ENCODE data around the gene ROBO1. TPM values are rescaled to one million over a fixed set of nuclear protein-coding genes. Genes with fewer than 3 reads are reported as not detected.

ROBO1 gene
- total RNA-seq, 2 donors from 2014 or later = 7.6 to 19.7 TPM

GRCh38 chr3:78647726-78648125 is 1120.1 kb downstream of the ROBO1 start:
- no peak for DNase-seq (ENCODE audit: low spot score)
- H3K4me1 ChIP-seq = no peaks in the 10 kb centered on the region
- H3K27me3 ChIP-seq = no peaks in the 10 kb centered on the region
- TF ChIP-seq, protein P1, sequence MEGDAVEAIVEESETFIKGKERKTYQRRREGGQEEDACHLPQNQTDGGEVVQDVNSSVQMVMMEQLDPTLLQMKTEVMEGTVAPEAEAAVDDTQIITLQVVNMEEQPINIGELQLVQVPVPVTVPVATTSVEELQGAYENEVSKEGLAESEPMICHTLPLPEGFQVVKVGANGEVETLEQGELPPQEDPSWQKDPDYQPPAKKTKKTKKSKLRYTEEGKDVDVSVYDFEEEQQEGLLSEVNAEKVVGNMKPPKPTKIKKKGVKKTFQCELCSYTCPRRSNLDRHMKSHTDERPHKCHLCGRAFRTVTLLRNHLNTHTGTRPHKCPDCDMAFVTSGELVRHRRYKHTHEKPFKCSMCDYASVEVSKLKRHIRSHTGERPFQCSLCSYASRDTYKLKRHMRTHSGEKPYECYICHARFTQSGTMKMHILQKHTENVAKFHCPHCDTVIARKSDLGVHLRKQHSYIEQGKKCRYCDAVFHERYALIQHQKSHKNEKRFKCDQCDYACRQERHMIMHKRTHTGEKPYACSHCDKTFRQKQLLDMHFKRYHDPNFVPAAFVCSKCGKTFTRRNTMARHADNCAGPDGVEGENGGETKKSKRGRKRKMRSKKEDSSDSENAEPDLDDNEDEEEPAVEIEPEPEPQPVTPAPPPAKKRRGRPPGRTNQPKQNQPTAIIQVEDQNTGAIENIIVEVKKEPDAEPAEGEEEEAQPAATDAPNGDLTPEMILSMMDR (IDR thresholded peaks at IDR 0.05) = no peak
- H3K4me3 ChIP-seq = no peak overlapping the region
- no peaks in the 10 kb centered on the region for H3K9me3 ChIP-seq
- H3K36me3 ChIP-seq = no peaks in the 10 kb centered on the region
- no peak overlapping the region for H3K27ac ChIP-seq

- no peak for DNase-seq (ENCODE audit: low spot score)
- H3K4me3 ChIP-seq = no peak overlapping the region
- no peaks in the 10 kb centered on the region for H3K4me1 ChIP-seq
- H3K27me3 ChIP-seq = no peaks in the 10 kb centered on the region
- no peaks in the 10 kb centered on the region for H3K36me3 ChIP-seq
- H3K27ac ChIP-seq = no peak overlapping the region
- no peaks in the 10 kb centered on the region for H3K9me3 ChIP-seq
- TF ChIP-seq, protein P1 (IDR thresholded peaks at IDR 0.05) = peak; percentile 71 to 81
These were observed 1122.0 kb downstream of the ROBO1 start for GRCh38 chr3:78645628-78646310.

DNA sequence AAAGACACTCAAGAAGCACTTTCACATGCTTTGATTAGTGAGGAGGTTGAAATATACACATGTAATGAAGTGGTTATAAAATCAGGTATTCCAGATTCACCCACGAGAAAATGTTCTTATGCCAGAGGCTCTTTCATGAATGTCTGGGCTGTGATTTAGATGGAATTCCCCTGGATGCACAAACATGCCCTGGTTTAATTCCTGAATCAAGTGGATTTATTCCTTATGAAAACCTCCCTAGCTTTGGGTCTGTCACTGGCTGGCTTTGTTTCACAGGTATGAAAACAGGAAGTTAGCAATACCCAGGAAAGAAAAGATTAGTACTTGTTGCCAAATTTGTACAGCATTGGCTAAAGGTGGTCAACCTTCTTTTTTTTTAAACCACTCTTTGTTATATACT is 1123.0 kb downstream of the ROBO1 start:
- TF ChIP-seq, protein P1 (IDR thresholded peaks at IDR 0.05) = no peak
- no peak for DNase-seq (ENCODE audit: low spot score)
- Histone ChIP-seq H3K9me3 (no peaks in the 10 kb centered on the region), H3K4me3 (no peak overlapping the region), H3K27ac (no peak overlapping the region), H3K36me3 (no peaks in the 10 kb centered on the region), H3K4me1 (no peaks in the 10 kb centered on the region), H3K27me3 (no peaks in the 10 kb centered on the region)

DNA sequence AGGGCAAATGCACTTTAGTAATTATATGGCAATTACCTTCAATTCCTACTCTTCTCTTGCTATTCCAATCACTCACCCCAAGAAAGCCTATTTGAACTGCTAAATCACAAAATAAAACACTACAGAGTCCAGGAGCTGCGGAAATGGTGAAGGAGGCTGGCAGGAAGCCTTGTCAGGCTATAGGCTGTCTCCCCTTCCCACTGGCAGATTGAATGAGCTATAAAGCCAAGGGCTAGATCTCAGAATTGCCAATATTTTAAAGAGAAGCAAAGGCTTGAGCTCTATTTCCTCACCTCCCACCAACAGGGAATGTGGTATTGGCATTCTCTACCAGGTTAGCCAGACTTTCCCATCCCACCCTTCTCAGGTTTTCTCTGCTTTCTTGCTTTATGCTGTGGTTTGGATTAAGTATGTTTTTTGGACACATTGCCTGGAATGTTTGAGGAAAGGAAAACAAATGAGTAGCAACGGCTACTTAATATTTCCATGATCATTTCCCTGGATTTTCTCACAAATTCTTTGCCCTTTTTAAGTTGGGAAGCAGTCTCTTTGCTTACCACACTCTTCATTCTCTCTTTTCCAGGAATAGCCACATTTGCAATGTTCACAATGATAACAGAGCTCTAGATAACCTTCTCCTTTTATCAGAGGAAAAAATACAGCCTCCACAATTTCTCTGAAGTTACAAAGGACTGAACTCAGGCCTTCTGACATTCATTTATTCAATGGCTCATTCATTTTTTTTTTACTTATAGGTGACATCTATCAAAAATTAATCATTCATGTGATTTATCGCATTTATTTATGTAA is 1125.4 kb downstream of the ROBO1 start:
- Histone ChIP-seq H3K9me3 (no peaks in the 10 kb centered on the region), H3K27ac (no peak overlapping the region), H3K4me3 (no peak overlapping the region), H3K36me3 (no peaks in the 10 kb centered on the region), H3K4me1 (no peaks in the 10 kb centered on the region), H3K27me3 (no peaks in the 10 kb centered on the region)
- DNase-seq (ENCODE audit: low spot score) = no peak
- TF ChIP-seq, protein P1 (IDR thresholded peaks at IDR 0.05) = no peak

- TF ChIP-seq, protein P1 (IDR thresholded peaks at IDR 0.05) = no peak
- H3K36me3 ChIP-seq = no peaks in the 10 kb centered on the region
- no peak overlapping the region for H3K27ac ChIP-seq
- H3K4me1 ChIP-seq = no peaks in the 10 kb centered on the region
- H3K4me3 ChIP-seq = no peak overlapping the region
- no peak for DNase-seq (ENCODE audit: low spot score)
- no peaks in the 10 kb centered on the region for H3K27me3 ChIP-seq
- H3K9me3 ChIP-seq = no peaks in the 10 kb centered on the region
These were observed 1126.1 kb downstream of the ROBO1 start for GRCh38 chr3:78641703-78642102.

All from right atrium auricular region (tissue), 2 donors.